Esophagus muscularis mucosa (tissue), 4 donors: ENCODE measurements around the gene CTNNA3. TPM values are rescaled to one million over a fixed set of nuclear protein-coding genes. Genes with fewer than 3 reads are reported as not detected.

Source experiments
- DNase-seq: peaks from one replicate; pipeline ENCODE4 v3.0.0-alpha.2; 2017; ENCODE audit errors: extremely low spot score
- H3K27ac ChIP-seq, 4 donors: fragments of 200-600 bp; sonication (generic); replicated peaks in 1 of 4; 1 replicate in 3 of 4; 2 replicates in 1 of 4; pipeline ENCODE4 v1.5.1; 2016 to 2019; ENCODE audit warnings: mild to moderate bottlenecking in 1 of 4
- H3K27me3 ChIP-seq, 4 donors: fragments of 200-600 bp; sonication (generic); one replicate each; pipeline versions ENCODE4 v1.5.1 to v1.6.0; 2016 to 2019
- H3K36me3 ChIP-seq, 4 donors: fragments of 200-600 bp; sonication (generic); one replicate each; pipeline ENCODE4 v1.5.1; 2016 to 2019
- H3K4me1 ChIP-seq, 4 donors: fragments of 200-600 bp; sonication (generic); one replicate each; pipeline ENCODE4 v1.5.1; 2016 to 2019
- H3K4me3 ChIP-seq, 4 donors: fragments of 200-600 bp; sonication (generic); 1 replicate in 2 of 4; 2 replicates in 2 of 4; pipeline ENCODE4 v1.5.1; 2016 to 2019; ENCODE audit warnings: mild to moderate bottlenecking in 4 of 4, moderate library complexity in 1 of 4
- H3K9me3 ChIP-seq, 4 donors: fragments of 200-600 bp; sonication (generic); 1 replicate in 3 of 4; 2 replicates in 1 of 4; pipeline ENCODE4 v1.5.1; 2016 to 2019
- CTCF ChIP-seq, 3 experiments: fragments of 200-600 bp in 2 of 3; fragments of 450-650 bp in 1 of 3; sonication (generic) in 2 of 3; IDR thresholded peaks; one replicate each; pipeline ENCODE4 v1.5.1; 2017 to 2019; ENCODE audit warnings: antibody characterized with exemption in 3 of 3, mild to moderate bottlenecking in 2 of 3, moderate library complexity in 1 of 3
- EP300 ChIP-seq: sonication (generic); formaldehyde crosslinking; IDR thresholded peaks from one replicate; pipeline ENCODE4 v1.6.1; 2017; ENCODE audit warnings: antibody characterized with exemption
- POLR2A ChIP-seq: fragments of 450-650 bp; IDR thresholded peaks from one replicate; pipeline ENCODE4 v1.6.1; 2017; ENCODE audit warnings: antibody characterized with exemption, moderate library complexity, mild to moderate bottlenecking, low read depth
- POLR2AphosphoS5 ChIP-seq, 2 donors: sonication (generic); formaldehyde crosslinking; IDR thresholded peaks; one replicate each; pipeline ENCODE4 v1.6.1; 2017; ENCODE audit warnings: antibody characterized with exemption in 2 of 2
- WGBS: methylation state at CpG from one replicate; pipeline ENCODE4 v1.1.5; 2018; 5-methylcytosine and 5-hydroxymethylcytosine counted together
- intact Hi-C: fragments of 100-400 bp; cut with DNase I; formaldehyde crosslinking; loops from one replicate; pipeline ENCODE4 v1.15.1; 2023
- total RNA-seq, 4 donors: library from RNA; depleted of rRNA; stranded (reverse); fragments of >200 nt; gene quantifications; one replicate each; pipeline versions ENCODE4 v1.1.0 to v1.2.1, GENCODE V29; 2016

The CTNNA3 gene
- total RNA-seq, 4 donors from 2014 or later: 5.1 to 27.8 (median 17.6) TPM

GRCh38 chr10:67612577-67613537, 83.1 kb downstream of the CTNNA3 start:
- no peak overlapping the region for H3K4me3 ChIP-seq
- H3K27me3 ChIP-seq: no peaks in the 10 kb centered on the region
- DNase-seq: no peak
- no peak overlapping the region for H3K27ac ChIP-seq
- peaks cover 3 to 12% (median 8%) of the 10 kb centered on the region in 4 donors for H3K4me1 ChIP-seq
- no peak for TF ChIP-seq EP300
- TF ChIP-seq CTCF (IDR thresholded peaks at IDR 0.05): no peak
- TF ChIP-seq POLR2AphosphoS5 (IDR thresholded peaks at IDR 0.05): no peak
- TF ChIP-seq POLR2A: no peak
- 82% methylated on average over 10 of the region's 10 CpGs for WGBS
- H3K9me3 ChIP-seq: no peaks in the 10 kb centered on the region
- intact Hi-C loops: no loop called here
- no peaks in the 10 kb centered on the region for H3K36me3 ChIP-seq

GRCh38 chr10:67612176-67612575, 83.8 kb downstream of the CTNNA3 start:
- Histone ChIP-seq H3K4me1 (peaks cover 3 to 16% (median 7%) of the 10 kb centered on the region in 4 donors), H3K27me3 (no peaks in the 10 kb centered on the region), H3K36me3 (no peaks in the 10 kb centered on the region), H3K27ac (no peak overlapping the region), H3K9me3 (no peaks in the 10 kb centered on the region), H3K4me3 (no peak overlapping the region)
- intact Hi-C loops: no loop called here
- TF ChIP-seq EP300: no peak
- no peak for DNase-seq

GRCh38 chr10:67609996-67610793, 85.8 kb downstream of the CTNNA3 start:
- WGBS: 63% methylated on average over 6 of the region's 6 CpGs
- peaks cover 5 to 29% (median 17%) of the 10 kb centered on the region in 4 donors for H3K4me1 ChIP-seq
- TF ChIP-seq POLR2A (no peak), EP300 (no peak), CTCF (IDR thresholded peaks at IDR 0.05) (no peak), POLR2AphosphoS5 (IDR thresholded peaks at IDR 0.05) (no peak)
- intact Hi-C loops: no loop called here
- H3K27me3 ChIP-seq: no peaks in the 10 kb centered on the region
- no peaks in the 10 kb centered on the region for H3K9me3 ChIP-seq
- no peak overlapping the region for H3K4me3 ChIP-seq
- DNase-seq: no peak
- H3K27ac ChIP-seq: no peak overlapping the region
- no peaks in the 10 kb centered on the region for H3K36me3 ChIP-seq

GRCh38 chr10:67608001-67608400, 88.0 kb downstream of the CTNNA3 start:
- Histone ChIP-seq H3K4me3 (no peak overlapping the region), H3K27ac (no peak overlapping the region), H3K4me1 (peaks cover 5 to 31% (median 17%) of the 10 kb centered on the region in 4 donors), H3K27me3 (no peaks in the 10 kb centered on the region), H3K9me3 (no peaks in the 10 kb centered on the region), H3K36me3 (no peaks in the 10 kb centered on the region)
- TF ChIP-seq CTCF (IDR thresholded peaks at IDR 0.05): no peak
- TF ChIP-seq EP300: no peak
- no peak for TF ChIP-seq POLR2AphosphoS5 (IDR thresholded peaks at IDR 0.05)
- no peak for TF ChIP-seq POLR2A
- intact Hi-C loops: no loop called here
- WGBS: 98% methylated on average over 2 of the region's 2 CpGs
- no peak for DNase-seq

GRCh38 chr10:67607472-67607871, 88.5 kb downstream of the CTNNA3 start:
- WGBS: 6% methylated on average over 1 of the region's 1 CpG

More at GRCh38 chr10:67607472-67607871, 88.5 kb downstream of the CTNNA3 start:
- H3K27me3 ChIP-seq: no peaks in the 10 kb centered on the region
- H3K4me3 ChIP-seq: no peak overlapping the region
- TF ChIP-seq POLR2A (no peak), EP300 (no peak), POLR2AphosphoS5 (IDR thresholded peaks at IDR 0.05) (no peak), CTCF (IDR thresholded peaks at IDR 0.05) (no peak)
- no peaks in the 10 kb centered on the region for H3K36me3 ChIP-seq
- no peaks in the 10 kb centered on the region for H3K9me3 ChIP-seq
- peaks cover 5 to 37% (median 20%) of the 10 kb centered on the region in 4 donors for H3K4me1 ChIP-seq
- no peak for DNase-seq
- no peak overlapping the region for H3K27ac ChIP-seq
- intact Hi-C loops: no loop called here
